Mammary epithelial cell (primary cell): Measurements from ENCODE around the gene CRABP2.

Experiments
- CTCF ChIP-seq, 2 donors: IDR thresholded peaks in 1 of 2; conservative IDR thresholded peaks in 1 of 2; 2 replicates each; pipeline ENCODE4 v1.5.1; 2011 to 2012; ENCODE audit warnings: inconsistent platforms in 2 of 2, low read length in 2 of 2, mild to moderate bottlenecking in 2 of 2, control low read depth in 1 of 2, low read depth in 1 of 2; ENCODE audit not compliant: insufficient read depth in 1 of 2; ENCODE audit errors: extremely low read depth in 1 of 2
- EZH2 ChIP-seq: IDR thresholded peaks from 2 replicates; pipeline ENCODE4 v1.6.1; 2012; ENCODE audit warnings: low read length, inconsistent platforms, borderline replicate concordance

- peak; percentile 91 to 94 for TF ChIP-seq CTCF (conservative IDR thresholded peaks at IDR 0.05 in 1 of 2, IDR thresholded peaks at IDR 0.05 in 1 of 2; ENCODE audit: extremely low read depth in 1 of 2, insufficient read depth in 1 of 2, low read depth in 1 of 2, low read length in 2 of 2)
- TF ChIP-seq EZH2, result no peak
These were observed 27.5 kb downstream of the CRABP2 start for GRCh38 chr1:156677616-156678596.
